Panc1 (cell line): Measurements from ENCODE around the gene FSIP2.

Experiments used
- CTCF ChIP-seq: fragments of 450-650 bp; IDR thresholded peaks from 2 replicates; pipeline ENCODE4 v1.5.1; 2017; ENCODE audit warnings: mild to moderate bottlenecking
- REST ChIP-seq, 2 experiments: IDR thresholded peaks; 2 replicates each; pipeline ENCODE4 v1.6.1; 2011 to 2012; ENCODE audit warnings: low read depth in 2 of 2, control low read depth in 1 of 2, low read length in 1 of 2, mild to moderate bottlenecking in 1 of 2, moderate library complexity in 1 of 2; ENCODE audit not compliant: insufficient read depth in 1 of 2

GRCh38 chr2:185771396-185771795, 32.8 kb downstream of the FSIP2 start:
- TF ChIP-seq REST (IDR thresholded peaks at IDR 0.05; ENCODE audit: insufficient read depth in 1 of 2, low read depth in 2 of 2, low read length in 1 of 2) (no peak), CTCF (no peak)
